ENCODE data around the gene FREM2.

The FREM2 gene

DNA sequence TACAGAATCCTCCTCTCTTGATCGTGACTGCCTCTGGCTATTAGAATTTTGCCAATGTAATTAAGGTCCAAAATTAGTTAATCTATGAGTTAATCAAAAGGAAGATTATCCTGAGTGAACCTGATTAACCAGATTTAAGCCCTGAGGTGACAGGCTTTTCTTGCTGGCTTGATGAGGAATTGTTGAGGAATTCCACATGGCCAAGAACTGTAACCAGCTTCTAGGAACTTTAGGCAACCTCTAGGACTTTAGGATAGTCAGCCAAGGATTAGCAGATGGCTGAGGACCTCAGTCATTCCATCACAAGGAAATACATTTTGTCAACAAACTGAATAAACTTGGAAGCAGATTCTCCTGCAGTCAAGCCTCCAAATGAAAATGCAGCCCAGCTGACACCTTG is 219.0 kb downstream of the FREM2 start:
- H4K20me1 ChIP-seq (ENCODE audit: insufficient read depth, low read length), result no peaks in the 10 kb centered on the region
- H3K27me3 ChIP-seq (replicated peaks; ENCODE audit: insufficient read depth, low read length), result no peaks in the 10 kb centered on the region
- no peak overlapping the region for H3K4me3 ChIP-seq (ENCODE audit: low read length)
- H3K4me1 ChIP-seq (ENCODE audit: low read length), result 0 out of 2 replicates have a peak, but pooled peaks cover 3% of the 10 kb centered on the region
- no peaks in the 10 kb centered on the region for H3F3A ChIP-seq (ENCODE audit: insufficient read depth, low read length)
- no peak overlapping the region for H3K4me2 ChIP-seq (ENCODE audit: low read depth, low read length)
- no peak overlapping the region for H3K9ac ChIP-seq (ENCODE audit: low read length)
- H3K9me3 ChIP-seq (replicated peaks; ENCODE audit: insufficient read depth, low read length), result no peaks in the 10 kb centered on the region
- H3K9me2 ChIP-seq (replicated peaks; ENCODE audit: insufficient read depth, low read length), result no peaks in the 10 kb centered on the region
- H3K36me3 ChIP-seq (replicated peaks; ENCODE audit: insufficient read depth, low read length), result no peaks in the 10 kb centered on the region
- no peak overlapping the region for H2AFZ ChIP-seq (ENCODE audit: low read length)
- H3K79me2 ChIP-seq (ENCODE audit: low read length), result no peaks in the 10 kb centered on the region
- no peak overlapping the region for H3K27ac ChIP-seq (ENCODE audit: low read length)
- DNase-seq, result no peak
- no peak for TF ChIP-seq EZH2 (optimal IDR thresholded peaks at IDR 0.05; ENCODE audit: low read depth, low read length)
- TF ChIP-seq, protein P1, sequence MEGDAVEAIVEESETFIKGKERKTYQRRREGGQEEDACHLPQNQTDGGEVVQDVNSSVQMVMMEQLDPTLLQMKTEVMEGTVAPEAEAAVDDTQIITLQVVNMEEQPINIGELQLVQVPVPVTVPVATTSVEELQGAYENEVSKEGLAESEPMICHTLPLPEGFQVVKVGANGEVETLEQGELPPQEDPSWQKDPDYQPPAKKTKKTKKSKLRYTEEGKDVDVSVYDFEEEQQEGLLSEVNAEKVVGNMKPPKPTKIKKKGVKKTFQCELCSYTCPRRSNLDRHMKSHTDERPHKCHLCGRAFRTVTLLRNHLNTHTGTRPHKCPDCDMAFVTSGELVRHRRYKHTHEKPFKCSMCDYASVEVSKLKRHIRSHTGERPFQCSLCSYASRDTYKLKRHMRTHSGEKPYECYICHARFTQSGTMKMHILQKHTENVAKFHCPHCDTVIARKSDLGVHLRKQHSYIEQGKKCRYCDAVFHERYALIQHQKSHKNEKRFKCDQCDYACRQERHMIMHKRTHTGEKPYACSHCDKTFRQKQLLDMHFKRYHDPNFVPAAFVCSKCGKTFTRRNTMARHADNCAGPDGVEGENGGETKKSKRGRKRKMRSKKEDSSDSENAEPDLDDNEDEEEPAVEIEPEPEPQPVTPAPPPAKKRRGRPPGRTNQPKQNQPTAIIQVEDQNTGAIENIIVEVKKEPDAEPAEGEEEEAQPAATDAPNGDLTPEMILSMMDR (IDR thresholded peaks at IDR 0.05; ENCODE audit: low read length), result no peak
- TF ChIP-seq EZH2phosphoT487 (IDR thresholded peaks at IDR 0.05; ENCODE audit: low read length), result no peak

DNA sequence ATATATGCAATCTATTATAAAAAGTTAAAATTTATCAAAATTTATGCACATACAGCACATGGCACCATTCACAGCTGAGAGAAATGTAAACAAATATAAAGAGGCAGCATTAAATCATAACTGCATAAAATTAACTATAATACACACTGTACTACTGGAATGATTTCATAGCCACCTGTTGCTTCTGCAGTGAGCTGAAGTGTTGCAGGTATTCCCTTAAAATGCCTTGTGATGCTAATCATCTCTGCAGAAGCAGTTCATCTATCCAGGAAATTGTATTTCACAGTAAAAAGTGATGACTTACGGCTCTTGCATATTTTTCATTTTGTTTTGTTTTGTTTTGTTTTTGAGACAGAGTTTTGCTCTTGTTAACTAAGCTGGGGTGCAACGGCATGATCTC is 221.7 kb downstream of the FREM2 start:
- Histone ChIP-seq H3F3A (ENCODE audit: insufficient read depth, low read length) (no peaks in the 10 kb centered on the region), H3K27me3 (replicated peaks; ENCODE audit: insufficient read depth, low read length) (no peaks in the 10 kb centered on the region), H3K4me3 (ENCODE audit: low read length) (no peak overlapping the region), H3K4me1 (ENCODE audit: low read length) (no peaks in the 10 kb centered on the region), H3K36me3 (replicated peaks; ENCODE audit: insufficient read depth, low read length) (no peaks in the 10 kb centered on the region), H3K79me2 (ENCODE audit: low read length) (no peaks in the 10 kb centered on the region), H4K20me1 (ENCODE audit: insufficient read depth, low read length) (no peaks in the 10 kb centered on the region), H3K9ac (ENCODE audit: low read length) (no peak overlapping the region), H3K27ac (ENCODE audit: low read length) (no peak overlapping the region), H3K4me2 (ENCODE audit: low read depth, low read length) (no peak overlapping the region), H3K9me2 (replicated peaks; ENCODE audit: insufficient read depth, low read length) (no peaks in the 10 kb centered on the region), H2AFZ (ENCODE audit: low read length) (no peak overlapping the region), H3K9me3 (replicated peaks; ENCODE audit: insufficient read depth, low read length) (no peaks in the 10 kb centered on the region)
- DNase-seq, result no peak
- TF ChIP-seq, protein P1 (IDR thresholded peaks at IDR 0.05; ENCODE audit: low read length), result no peak
- TF ChIP-seq EZH2 (optimal IDR thresholded peaks at IDR 0.05; ENCODE audit: low read depth, low read length) (no peak), EZH2phosphoT487 (IDR thresholded peaks at IDR 0.05; ENCODE audit: low read length) (no peak)

DNA sequence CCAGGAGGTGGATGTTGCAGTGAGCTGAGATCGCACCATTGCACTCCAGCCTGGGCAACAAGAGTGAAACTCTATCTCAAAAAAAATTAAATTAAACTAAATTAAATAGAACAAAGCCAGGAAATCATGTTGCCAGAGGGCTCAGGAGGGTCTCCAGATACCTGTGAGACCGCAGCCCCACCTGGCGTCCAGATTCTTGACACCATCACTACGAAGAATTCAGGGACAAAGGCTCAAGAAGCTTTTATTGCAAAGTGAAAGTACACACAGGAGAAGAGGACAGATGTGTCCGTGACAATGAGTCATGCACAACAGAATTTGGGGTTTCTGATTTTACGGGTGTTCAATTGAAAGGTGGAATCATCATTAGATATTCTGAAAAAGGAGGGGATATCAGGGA is 227.2 kb downstream of the FREM2 start:
- TF ChIP-seq EZH2phosphoT487 (IDR thresholded peaks at IDR 0.05; ENCODE audit: low read length) (no peak), EZH2 (optimal IDR thresholded peaks at IDR 0.05; ENCODE audit: low read depth, low read length) (no peak)
- TF ChIP-seq, protein P1 (IDR thresholded peaks at IDR 0.05; ENCODE audit: low read length), result peak; percentile 18
- no peak overlapping the region; the same call in 1 of the 2 replicates for H3K9ac ChIP-seq (ENCODE audit: low read length)
- no peak overlapping the region for H3K27ac ChIP-seq (ENCODE audit: low read length)
- H3F3A ChIP-seq (ENCODE audit: insufficient read depth, low read length), result no peaks in the 10 kb centered on the region
- no peaks in the 10 kb centered on the region for H3K27me3 ChIP-seq (replicated peaks; ENCODE audit: insufficient read depth, low read length)
- peak overlapping the region; percentile 70 for H2AFZ ChIP-seq (ENCODE audit: low read length)
- peak overlapping the region; percentile 39 for H3K4me3 ChIP-seq (ENCODE audit: low read length)
- H4K20me1 ChIP-seq (ENCODE audit: insufficient read depth, low read length), result no peaks in the 10 kb centered on the region
- peak overlapping the region; percentile 74 for H3K4me2 ChIP-seq (ENCODE audit: low read depth, low read length)
- no peaks in the 10 kb centered on the region for H3K79me2 ChIP-seq (ENCODE audit: low read length)
- no peaks in the 10 kb centered on the region for H3K9me3 ChIP-seq (replicated peaks; ENCODE audit: insufficient read depth, low read length)
- peak; percentile 59 for DNase-seq
- H3K36me3 ChIP-seq (replicated peaks; ENCODE audit: insufficient read depth, low read length), result no peaks in the 10 kb centered on the region
- no peaks in the 10 kb centered on the region for H3K4me1 ChIP-seq (ENCODE audit: low read length)
- H3K9me2 ChIP-seq (replicated peaks; ENCODE audit: insufficient read depth, low read length), result no peaks in the 10 kb centered on the region

All from MM.1S (cell line).